ENCODE measurements around the gene SPON1. TPM values are rescaled to one million over a fixed set of nuclear protein-coding genes. Genes with fewer than 3 reads are reported as not detected.
"Not testable (repeated sequence)": the region's sequence is repeated elsewhere in the genome, so short reads cannot be mapped to it uniquely, and the experiment has no call there.

The SPON1 gene
- total RNA-seq, 1 donor from 2014 or later = 60.2 TPM

DNA sequence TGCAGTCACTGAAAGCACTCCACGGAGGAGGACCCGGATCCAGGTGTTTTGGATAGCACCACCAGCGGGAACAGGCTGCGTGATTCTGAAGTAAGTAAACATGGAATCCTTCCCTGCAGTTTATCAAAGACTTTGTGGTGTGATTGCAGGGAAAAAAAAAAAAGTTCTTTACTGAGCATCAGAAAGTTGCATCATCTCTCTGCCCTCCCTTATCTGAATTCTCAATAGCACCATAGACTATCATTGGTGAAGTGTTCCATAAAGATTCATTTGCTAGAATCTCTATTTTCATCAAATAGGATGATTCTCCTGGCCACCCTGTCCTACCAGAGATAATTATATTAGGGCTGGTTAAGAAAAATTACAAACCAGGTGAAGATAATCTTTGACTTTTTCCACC, 79.0 kb downstream of the SPON1 start:
- no peak for DNase-seq

DNA sequence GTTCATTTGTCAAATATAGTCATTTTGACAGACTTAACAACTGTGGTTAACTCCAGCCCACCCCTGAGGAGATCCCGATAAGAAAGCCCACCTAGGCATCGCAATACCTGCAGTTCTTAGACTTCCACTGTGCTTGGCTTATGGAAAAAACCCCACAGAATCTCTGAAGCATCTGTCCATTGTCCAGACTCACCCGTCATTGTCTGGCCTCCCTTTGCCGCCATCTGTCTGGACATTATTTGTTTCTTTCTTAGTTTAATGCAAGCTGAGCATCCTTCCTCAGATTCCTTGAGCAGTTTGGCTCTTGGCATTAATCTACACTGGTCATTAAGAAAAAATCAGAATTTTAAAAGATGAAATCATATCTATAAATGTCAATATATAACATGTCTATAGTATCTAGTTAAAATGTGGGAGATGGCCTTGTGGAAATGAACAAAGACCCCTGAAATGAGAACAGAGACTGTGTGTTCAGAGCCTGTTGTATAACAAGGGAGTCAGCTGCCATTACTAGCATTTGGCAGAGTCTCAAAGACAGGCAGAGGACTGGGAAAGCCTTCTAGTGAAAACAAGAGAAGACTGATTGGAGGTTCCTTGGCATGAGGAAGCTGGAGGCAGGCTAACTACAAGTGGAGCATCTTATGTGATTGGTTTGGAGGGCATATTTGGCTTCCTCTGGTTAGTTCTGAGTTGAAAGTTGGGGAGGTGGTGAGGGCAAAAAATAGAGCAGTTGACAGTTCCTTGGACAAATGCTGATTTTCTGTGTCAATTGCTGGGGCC, 80.4 kb downstream of the SPON1 start:
- no peak for DNase-seq

DNA sequence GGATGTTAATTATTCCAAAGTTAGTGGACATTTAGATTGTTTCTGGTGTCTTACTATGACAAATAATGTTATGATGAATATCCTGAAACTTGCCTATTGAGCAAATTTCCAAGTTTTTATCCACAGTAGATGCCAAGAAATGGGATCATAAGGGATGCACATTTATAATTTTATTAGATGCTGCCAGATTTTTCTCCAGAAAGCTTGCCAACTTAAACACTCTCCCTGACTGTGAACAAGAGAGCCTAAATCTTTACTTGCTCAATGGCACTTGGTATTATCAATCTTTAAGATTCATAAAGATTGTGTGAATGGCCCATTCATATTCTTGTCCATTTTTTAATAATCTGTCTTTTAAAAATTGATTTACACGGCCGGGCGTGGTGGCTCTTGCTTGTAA, 82.4 kb downstream of the SPON1 start:
- DNase-seq = no peak

DNA sequence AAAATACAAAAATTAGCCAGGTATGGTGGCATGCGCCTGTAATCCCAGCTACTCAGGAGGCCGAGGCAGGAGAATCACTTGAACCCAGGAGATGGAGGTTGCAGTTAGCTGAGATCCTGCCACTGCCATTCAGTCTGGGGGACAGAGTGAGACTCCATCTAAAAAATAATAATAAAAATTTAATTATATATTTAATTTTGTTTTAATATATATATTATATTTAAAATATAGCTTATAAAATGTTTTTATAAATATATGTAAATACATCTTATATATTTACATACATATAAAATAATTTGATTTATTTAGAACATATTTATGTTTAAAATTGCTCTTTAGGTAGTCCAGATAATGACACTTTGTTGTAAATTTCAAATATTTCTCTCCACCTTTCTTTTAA, 82.9 kb downstream of the SPON1 start:
- DNase-seq = no peak

DNA sequence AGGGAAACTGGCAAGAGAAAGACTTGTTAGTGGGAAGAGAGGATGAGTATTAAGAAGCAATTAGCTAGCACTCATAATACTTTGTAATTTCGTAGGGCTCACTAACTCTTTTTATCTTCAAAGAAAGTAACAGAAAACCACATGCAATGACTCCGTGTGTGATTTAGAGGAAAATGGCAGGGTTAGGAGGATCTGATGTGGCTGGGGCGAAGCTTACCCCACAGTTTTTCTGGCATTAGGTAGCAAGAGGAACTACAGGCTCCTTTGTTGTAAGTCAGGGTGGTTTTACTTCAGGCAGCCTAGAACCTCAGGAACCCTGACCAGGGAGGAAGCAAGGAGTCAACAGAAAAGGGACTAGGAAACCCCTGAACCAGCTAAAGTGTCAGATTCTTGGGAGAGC, 89.7 kb downstream of the SPON1 start:
- DNase-seq = no peak

DNA sequence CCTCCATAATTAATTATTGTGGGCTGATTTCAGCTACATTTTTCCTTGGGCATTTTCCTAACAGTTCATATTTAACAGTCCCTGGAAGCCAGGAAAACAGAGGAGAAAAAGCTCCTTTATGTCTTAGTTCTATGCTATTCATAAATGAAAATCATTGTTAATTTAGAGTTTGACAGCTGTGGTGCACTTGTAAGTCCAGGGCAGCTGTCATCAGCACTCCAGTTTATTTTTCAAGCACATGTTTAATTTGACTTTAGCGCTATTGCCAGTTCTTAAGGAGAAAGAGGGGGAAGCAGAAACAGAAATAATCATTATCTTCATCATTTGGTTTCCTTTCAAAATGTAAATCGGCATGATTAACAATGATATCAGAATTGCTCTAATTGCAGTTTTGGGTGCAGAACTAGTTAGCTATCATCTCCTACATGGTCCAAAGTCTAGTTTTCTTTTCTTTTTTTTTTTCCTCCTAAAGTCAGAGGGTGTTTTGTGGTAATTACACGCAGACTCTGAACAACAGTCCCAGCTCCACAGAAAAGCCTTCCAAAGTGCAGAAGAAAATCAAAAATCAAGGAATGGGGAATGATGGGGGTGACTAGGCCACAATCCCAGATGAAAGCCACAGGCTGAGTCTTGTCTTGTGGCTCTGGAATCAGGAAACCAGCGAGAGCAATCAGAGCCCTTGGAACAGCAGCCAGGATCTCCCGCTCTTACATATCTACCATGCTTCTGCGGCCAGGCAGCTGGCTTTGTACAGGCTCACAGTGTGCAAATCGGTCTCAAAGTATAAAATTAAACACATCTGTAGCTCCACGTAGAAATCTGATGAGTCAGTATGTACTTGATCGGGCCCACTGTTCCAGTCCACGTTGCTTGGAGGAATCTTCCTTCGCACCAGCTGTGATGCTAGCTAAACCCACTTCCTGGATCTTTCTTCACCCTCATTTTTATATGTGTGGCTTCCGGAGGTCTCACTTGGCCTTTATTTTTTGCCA, 91.9 kb downstream of the SPON1 start:
- peak; percentile 84 for DNase-seq

DNA sequence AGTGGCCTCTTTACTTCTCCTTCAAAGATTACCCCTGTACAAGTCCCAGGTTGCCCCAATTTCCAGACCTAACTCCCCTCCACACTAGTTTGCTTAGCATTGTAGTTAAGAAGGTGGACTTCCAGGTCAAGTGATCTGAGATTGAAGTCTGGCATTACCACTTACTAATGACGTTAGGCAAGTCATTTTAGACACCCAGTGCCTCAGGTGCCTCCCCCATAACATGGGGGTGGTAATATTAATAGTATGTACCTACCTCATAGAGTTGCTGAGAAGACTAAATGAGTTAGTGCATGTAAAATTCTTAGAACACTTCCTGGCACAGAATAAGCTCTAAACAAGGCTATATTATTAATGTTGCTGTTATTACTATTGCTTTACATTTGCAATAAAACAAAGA, 93.4 kb downstream of the SPON1 start:
- no peak for DNase-seq

DNA sequence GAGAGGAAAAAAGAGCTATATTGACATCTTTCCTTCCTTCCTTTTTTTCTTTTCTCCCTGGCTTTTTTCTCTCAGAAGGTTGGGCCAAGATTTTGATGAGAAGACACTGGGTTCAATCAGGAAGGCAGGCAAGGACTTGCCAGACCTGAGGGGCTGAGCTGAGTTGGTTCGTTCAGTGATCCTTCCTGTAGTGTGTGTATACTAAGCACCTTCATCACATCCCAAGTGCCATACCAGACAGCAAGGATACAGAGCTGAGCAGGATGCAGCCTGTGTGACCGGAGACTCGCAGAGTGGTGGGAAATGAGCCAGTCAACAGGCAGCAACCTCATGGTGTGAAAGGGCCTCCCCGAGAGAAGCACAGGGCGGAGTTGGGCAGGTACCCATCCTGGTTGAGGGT, 95.5 kb downstream of the SPON1 start:
- DNase-seq = no peak

DNA sequence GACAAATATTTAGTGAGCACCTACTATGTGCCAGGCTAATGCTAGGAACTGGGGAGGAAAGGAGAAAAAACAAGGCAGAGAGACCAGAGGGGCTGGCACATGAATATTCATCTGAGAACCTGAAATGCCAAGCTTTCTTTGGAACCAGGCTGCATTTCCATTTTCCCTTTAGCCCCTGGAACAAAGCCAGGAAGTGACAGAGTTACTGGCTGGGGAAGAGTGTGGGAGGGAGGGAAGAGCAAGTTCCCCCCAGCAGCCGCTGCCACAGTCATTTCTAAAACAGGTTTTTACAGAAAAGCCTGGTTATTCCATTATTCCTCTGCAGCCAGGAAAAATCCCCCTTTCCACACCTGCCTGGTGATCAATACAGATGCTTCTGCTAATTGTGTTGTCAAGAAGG, 97.0 kb downstream of the SPON1 start:
- DNase-seq = no peak

DNA sequence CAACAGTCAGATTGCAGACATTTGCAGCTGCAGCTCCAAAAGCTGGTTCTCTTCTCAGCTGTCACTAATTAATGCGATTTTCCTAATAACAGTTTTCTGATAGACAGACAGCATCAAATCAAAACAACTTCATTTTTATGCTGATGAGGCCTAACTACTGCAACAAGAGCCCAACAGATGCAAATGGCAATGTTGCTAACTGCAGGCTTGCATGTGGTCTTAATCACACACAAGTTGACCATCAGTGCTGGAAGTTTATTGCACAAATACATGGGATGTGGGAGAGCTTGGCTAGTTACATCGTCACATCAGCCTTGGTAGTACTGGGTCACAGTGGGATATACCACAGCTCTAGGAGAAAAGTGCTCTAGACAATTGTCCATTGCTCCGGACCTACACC, 99.2 kb downstream of the SPON1 start:
- no peak for DNase-seq

DNA sequence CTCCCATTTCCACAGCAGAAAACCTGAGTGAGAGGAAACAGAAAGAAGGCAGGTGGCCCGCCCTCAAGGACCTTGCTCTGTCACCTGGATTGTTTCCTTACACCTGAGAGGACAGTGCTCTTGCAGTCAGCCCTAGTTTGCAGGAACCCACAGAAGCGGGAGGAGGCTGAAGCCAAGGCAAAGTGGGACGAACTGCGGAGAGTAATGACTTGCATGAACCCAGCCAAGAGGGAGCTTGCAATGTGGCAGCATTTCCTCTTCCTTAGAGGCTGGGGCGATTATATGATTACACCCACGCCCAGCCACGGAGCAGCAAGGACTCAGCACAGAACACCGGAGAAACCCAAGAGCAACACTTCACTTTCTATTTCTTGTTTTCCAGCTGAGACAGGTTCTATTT, 102.6 kb downstream of the SPON1 start:
- no peak for DNase-seq

DNA sequence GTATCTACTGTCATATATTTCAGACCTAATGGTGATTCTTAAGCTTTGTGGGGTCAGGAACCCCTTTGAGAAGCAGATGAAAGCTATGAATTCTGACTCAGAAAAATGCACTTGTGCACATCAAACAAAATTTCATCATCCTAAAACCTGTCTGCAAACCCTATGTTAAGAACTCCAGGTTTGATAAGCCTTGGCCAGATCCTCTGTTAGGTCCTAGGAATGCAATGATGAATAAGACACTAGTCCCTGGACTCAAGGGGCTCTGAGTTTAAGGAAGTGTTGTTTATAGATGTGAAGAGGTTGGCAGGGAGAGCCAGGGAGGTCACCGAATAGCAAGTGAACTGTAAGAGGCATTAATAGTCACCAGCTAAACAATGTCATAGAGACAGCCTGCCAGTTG, 103.2 kb downstream of the SPON1 start:
- DNase-seq = no peak

DNA sequence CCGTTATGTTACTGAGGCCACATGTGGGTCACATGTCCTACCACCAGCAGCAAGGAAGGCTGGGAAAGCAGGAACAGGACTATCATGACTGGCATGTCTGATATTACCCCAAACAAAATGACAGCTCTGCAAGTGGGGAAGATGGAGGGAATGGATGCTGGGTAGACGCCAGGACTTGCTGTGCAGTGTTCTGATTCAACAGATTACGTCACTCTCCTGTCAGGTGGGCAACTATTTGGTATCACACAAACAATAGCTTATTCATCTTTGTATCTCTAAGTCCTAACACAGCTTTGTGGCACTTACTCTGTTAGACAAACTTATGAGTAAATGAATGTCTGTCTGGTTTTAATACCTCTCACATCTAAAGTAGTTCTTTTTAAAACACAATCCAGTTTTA, 105.2 kb downstream of the SPON1 start:
- no peak for DNase-seq

DNA sequence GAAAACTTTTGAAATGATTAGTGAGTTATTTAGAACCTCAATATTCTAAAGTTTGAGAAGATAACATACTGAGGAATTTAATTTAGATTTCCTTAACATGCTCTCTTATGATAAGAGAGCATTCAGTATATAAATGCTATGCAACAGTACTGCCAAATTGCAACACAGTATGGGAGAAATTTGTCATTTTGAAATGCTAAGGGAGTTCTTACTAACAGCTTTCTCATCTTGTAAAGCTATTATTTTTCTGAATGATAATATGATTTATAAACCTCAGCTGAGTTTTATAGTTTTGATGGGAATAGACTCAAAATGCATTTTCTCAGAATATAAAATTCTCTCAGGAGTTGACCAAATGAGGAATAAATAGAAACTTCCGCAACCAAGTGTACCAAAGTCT, 108.4 kb downstream of the SPON1 start:
- peak; percentile 55 for DNase-seq

DNA sequence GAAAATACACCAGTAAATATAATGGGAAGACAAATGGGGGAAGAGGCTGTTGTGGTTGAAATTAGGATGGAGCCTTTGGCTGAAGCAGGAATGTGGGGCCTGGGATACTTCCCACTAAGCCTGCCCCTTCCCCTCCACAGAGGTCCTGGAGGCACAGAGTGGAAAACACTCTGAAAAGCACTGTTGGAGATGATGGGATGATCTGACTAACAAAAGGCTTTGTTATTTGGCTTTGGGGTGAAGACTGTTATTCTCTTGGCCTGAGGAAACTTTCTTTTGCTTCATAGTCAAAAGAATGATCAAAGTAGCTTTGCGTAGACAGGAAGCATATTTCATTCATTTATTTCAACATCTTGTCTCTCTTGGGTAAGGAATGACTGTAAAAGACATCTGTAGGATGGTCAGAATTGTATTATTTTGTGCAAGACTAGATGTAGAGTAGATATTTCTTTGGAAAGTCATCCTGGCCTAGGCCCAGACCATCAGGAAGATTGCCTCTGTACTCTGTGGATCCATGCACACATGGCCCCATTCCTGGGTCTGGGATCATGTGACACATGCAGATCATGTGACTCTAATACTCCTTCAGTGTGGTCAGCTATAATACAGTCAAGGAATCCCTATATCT, 111.4 kb downstream of the SPON1 start:
- DNase-seq = peak; percentile 89

DNA sequence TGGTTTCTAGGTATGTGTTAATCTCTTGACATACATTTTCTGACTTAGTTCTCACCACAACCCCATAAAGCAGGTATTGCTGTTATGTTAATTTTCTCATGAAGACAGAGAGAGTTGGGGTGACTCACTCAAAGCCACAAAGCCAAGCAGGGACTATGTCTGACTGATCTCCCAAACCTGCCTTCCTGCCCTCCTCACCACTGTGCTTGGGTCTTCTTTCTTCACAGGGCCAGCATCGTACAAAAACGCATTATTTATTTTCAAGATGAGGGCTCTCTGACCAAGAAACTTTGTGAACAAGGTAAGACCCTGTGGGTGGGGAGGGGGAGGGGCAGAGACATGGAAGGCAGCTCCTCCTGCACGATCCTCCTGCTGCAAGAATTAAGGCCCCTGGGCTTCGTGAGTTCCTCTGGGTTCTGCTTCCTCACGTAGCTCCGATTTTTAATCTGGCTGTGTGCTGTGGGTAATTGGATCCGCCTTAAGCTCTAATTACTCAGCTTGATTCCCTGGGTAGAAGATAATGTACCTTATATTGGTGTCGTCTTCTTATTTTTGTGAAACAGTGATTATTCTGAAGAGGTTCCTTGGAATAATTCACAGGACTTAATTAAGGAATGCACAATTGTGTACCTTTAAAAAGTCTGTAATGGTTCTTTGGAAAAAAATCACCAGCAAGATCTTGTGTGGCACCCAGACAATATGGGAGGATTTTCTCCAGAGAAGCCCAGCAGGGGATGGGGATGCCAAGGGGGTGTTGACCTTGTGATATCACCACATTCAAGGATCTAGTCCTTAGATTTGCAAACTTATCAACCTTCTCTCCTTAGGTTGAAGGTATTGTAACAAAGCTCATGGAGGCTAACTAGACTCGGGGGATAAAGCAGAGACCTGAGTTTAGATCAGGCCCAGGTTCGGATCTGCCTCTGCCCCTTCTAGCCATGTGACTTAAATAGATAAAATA, 112.9 kb downstream of the SPON1 start:
- DNase-seq = no peak

DNA sequence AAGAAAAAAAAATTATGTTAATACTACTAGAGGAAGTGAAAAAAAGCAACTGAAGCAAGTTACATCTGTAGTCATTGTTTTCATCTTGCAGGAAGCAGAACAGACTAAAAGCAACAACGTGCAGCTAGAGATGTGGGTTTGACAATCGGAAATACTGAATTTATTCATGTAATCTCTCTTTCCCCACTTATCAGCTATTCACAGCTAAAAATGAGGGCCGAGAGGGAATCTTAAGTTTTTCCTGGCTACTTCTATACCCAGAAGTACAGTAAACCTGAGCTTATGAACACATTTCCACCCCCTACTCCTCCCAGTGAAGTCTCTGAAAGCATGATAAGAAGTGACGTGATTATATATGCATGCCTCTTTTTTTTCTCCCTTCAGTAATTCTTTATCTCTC, 116.5 kb downstream of the SPON1 start:
- DNase-seq = peak; percentile 36

DNA sequence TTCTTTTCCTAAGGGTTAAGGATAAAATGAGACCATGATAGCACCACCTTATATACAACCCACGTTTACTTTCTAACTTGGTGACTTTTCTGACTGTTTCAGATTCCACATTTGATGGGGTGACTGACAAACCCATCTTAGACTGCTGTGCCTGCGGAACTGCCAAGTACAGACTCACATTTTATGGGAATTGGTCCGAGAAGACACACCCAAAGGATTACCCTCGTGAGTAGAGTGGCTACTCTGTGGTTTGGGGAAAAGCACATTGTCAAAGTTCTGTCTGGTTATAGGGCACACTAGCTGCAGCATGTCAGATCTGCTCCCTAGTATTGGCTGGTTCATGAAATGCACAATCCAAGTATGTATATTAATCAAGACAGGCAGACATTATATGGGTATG, 117.3 kb downstream of the SPON1 start:
- no peak for DNase-seq

DNA sequence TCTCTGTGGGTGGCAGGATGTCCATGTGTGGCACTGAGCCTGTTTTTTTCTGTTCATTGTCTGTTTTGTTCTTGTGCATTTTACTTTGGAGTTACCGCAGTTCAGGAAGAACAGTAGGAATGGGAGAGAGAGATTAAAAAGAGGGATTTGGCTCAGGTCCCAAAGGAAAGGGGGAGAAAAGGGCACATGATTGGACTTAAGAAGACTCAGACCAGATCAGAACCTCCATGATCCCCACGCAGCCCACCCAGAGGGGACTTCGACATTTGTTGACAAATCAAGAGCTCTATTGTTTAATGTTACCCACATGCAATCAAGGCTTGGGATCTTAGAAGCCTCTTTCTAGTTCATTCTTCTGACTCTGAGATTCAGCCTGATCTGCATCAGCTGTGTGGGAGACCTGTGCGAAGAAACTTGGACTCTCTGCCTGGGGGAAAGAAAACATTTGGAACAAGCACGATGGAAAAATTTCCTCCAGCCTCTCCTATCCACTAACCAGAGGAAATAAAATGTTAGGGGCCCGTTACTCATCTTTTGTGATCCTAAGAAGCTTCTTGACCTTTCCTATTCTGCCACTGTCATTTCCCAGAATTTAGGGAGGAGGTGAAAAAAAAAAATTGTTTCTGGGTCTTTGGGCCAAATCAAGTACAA, 119.2 kb downstream of the SPON1 start:
- DNase-seq = no peak

DNA sequence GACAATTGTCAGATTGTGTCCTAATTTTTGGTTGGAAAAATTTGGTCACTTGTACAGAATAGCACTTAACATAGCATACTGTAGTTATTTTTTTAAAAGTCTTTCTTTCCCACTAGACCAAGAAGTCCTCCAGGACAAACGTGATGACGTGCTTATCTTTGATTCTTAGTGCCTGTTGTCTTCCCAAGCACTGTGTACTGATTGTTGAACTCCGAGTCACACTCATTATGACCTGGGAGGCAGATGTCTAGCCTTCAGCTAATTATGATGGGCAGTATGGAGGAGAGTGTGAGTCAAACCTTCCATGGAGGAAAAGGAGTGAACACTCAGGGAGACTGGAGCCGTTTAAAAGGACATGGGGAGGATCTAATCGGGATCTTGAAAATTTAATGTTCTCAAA, 119.8 kb downstream of the SPON1 start:
- no peak for DNase-seq

DNA sequence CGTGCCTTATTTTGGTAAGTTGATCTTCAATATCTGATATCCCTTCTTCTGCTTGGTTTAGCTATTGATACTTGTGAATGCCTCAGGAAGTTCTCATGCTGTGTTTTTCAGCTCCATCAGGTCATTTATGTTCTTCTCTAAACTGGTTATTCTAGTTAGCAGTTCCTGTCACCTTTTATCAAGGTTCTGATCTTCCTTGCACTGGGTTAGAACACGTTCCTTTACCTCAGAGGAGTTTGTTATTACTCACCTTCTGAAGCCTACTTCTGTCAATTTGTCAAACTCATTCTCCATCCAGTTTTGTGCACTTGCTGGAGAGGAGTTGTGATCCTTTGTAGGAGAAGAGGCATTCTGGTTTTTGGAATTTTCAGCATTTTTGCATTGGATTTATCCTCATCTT, 126.3 kb downstream of the SPON1 start:
- DNase-seq = not testable (repeated sequence)
